GM12878 (cell line): ENCODE measurements around the gene ITPKA. TPM values are rescaled to one million over a fixed set of nuclear protein-coding genes. Genes with fewer than 3 reads are reported as not detected.

Experiments used
- ATAC-seq: fragments of 200-7000 bp; cut with Tn5 transposase; 3 replicates; pipeline ENCODE4 v1.9.1; 2020; ENCODE audit warnings: mild to moderate bottlenecking, moderate library complexity
- BruUV-seq: library from RNA; stranded (reverse); fragments of 400-500 nt; replicated peaks from 2 replicates; lab custom pipeline; 2021; lab: Mats Ljungman, UMichigan
- CTCF ChIA-PET: fragments of 300-600 bp; sonication (Branson Sonifier 250); formaldehyde crosslinking; extraction: SDS; loops from one replicate; lab custom pipeline; 2021; ENCODE audit warnings: inconsistent platforms; lab: Yijun Ruan, JAX
- POLR2A ChIA-PET: fragments of 350-600 bp; formaldehyde crosslinking; extraction: SDS; loops from one replicate; lab custom pipeline; 2021; ENCODE audit warnings: inconsistent platforms; lab: Charles Lee
- RAD21 ChIA-PET: fragments of 300-600 bp; sonication (Branson Sonifier 250); formaldehyde crosslinking; loops from one replicate; lab custom pipeline; 2023; ENCODE audit warnings: antibody characterized with exemption; ENCODE audit not compliant: unreplicated experiment; lab: Charles Lee
- SMC1A ChIA-PET: fragments of 300-600 bp; sonication (Branson Sonifier 250); formaldehyde crosslinking; loops from one replicate; lab custom pipeline; 2023; ENCODE audit not compliant: unreplicated experiment, uncharacterized antibody; lab: Charles Lee
- DNase-seq: peaks from one replicate; pipeline ENCODE4 v3.0.0-alpha.2; 2011; ENCODE audit warnings: low read depth, low spot score
- FAIRE-seq: peaks from 3 replicates; lab custom pipeline; 2011; peaks lifted over from hg19 to GRCh38; lab: Jason Lieb, UNC
- H2AFZ ChIP-seq: 2 replicates; pipeline ENCODE4 v1.6.0; 2011; ENCODE audit warnings: low read depth, low read length, control low read depth; ENCODE audit not compliant: control insufficient read depth
- H3K27ac ChIP-seq: 2 replicates; pipeline ENCODE4 v1.5.1; 2011; ENCODE audit warnings: control low read depth; ENCODE audit not compliant: control insufficient read depth, insufficient read depth
- H3K27me3 ChIP-seq, 2 experiments: replicated peaks in 1 of 2; 2 replicates each; pipeline versions ENCODE4 v1.6.0 to v1.6.1; 2011; ENCODE audit warnings: low read length in 1 of 2; ENCODE audit not compliant: control insufficient read depth in 2 of 2, insufficient read depth in 2 of 2
- H3K36me3 ChIP-seq, 2 experiments: 2 replicates each; pipeline ENCODE4 v1.5.1; 2011; ENCODE audit warnings: low read length in 1 of 2; ENCODE audit not compliant: control insufficient read depth in 2 of 2, insufficient read depth in 2 of 2
- H3K4me1 ChIP-seq: 2 replicates; pipeline ENCODE4 v1.6.1; 2011; ENCODE audit warnings: mild to moderate bottlenecking, low read length, moderate library complexity, mixed read lengths; ENCODE audit not compliant: control insufficient read depth, insufficient read depth
- H3K4me2 ChIP-seq: 2 replicates; pipeline ENCODE4 v1.6.0; 2011; ENCODE audit warnings: control low read depth; ENCODE audit not compliant: control insufficient read depth, insufficient read depth
- H3K4me3 ChIP-seq: fragments of 200-600 bp; sonication (generic); 2 replicates; pipeline ENCODE4 v1.5.1; 2016
- H3K79me2 ChIP-seq: 2 replicates; pipeline ENCODE4 v1.6.0; 2011; ENCODE audit warnings: low read length; ENCODE audit not compliant: control insufficient read depth, insufficient read depth
- H3K9ac ChIP-seq: 2 replicates; pipeline ENCODE4 v1.8.0; 2011; ENCODE audit warnings: low read length, control low read depth, mixed read lengths; ENCODE audit not compliant: control insufficient read depth, insufficient read depth
- H3K9me3 ChIP-seq: replicated peaks from 3 replicates; pipeline ENCODE4 v1.5.1; 2011; ENCODE audit warnings: mild to moderate bottlenecking, low read length; ENCODE audit not compliant: control insufficient read depth, insufficient read depth
- H4K20me1 ChIP-seq: 2 replicates; pipeline ENCODE4 v1.6.0; 2011; ENCODE audit not compliant: control insufficient read depth, insufficient read depth
- CBX5 ChIP-seq: sonication (generic); IDR thresholded peaks from 2 replicates; pipeline ENCODE4 v1.6.1; 2016; ENCODE audit warnings: low read depth, moderate library complexity, mild to moderate bottlenecking, inconsistent platforms
- CHD2 ChIP-seq: IDR thresholded peaks from 2 replicates; pipeline ENCODE4 v1.6.1; 2011; ENCODE audit warnings: low read depth, low read length, improper control_type of control experiment, borderline replicate concordance
- ETV6 ChIP-seq, 2 experiments: fragments of 450-650 bp in 1 of 2; IDR thresholded peaks in 1 of 2; conservative IDR thresholded peaks in 1 of 2; 2 replicates each; pipeline ENCODE4 v1.6.1; 2014; ENCODE audit warnings: antibody characterized with exemption in 1 of 2, borderline replicate concordance in 1 of 2, low read depth in 1 of 2, mild to moderate bottlenecking in 1 of 2, moderate library complexity in 1 of 2
- IKZF1 ChIP-seq: fragments of 450-650 bp; conservative IDR thresholded peaks from 2 replicates; pipeline ENCODE4 v1.6.1; 2017; ENCODE audit warnings: antibody characterized with exemption, mild to moderate bottlenecking
- NR2C2 ChIP-seq: IDR thresholded peaks from 2 replicates; pipeline ENCODE4 v1.6.1; 2011; ENCODE audit warnings: borderline replicate concordance, low read depth; ENCODE audit not compliant: control insufficient read depth, insufficient read length
- PAX8 ChIP-seq: fragments of 450-650 bp; IDR thresholded peaks from 2 replicates; pipeline ENCODE4 v1.6.1; 2017; ENCODE audit warnings: mild to moderate bottlenecking, moderate library complexity
- WRNIP1 ChIP-seq: IDR thresholded peaks from 2 replicates; pipeline ENCODE4 v1.6.1; 2011; ENCODE audit warnings: low read depth, low read length, improper control_type of control experiment, borderline replicate concordance
- WGBS: methylation state at CpG from one replicate; pipeline ENCODE4 v1.1.6; 2016; ENCODE audit warnings: low lambda C conversion rate; ENCODE audit not compliant: insufficient replicate concordance, insufficient coverage; ENCODE audit errors: missing lambda C conversion rate; 5-methylcytosine and 5-hydroxymethylcytosine counted together
- in situ Hi-C: fragments of 300-500 bp; cut with MboI; formaldehyde crosslinking; loops from 9 replicates; pipeline ENCODE4 v1.14.3; 2018; ENCODE audit warnings: mixed read lengths
- intact Hi-C: fragments of 100-400 bp; cut with micrococcal nuclease; formaldehyde crosslinking; loops from one replicate; pipeline ENCODE4 v1.14.2; 2022; ENCODE audit not compliant: unreplicated experiment
- polyA plus RNA-seq, 11 experiments: library from polyadenylated mRNA; depleted of rRNA in 4 of 11; unstranded in 6 of 11; stranded (reverse) in 5 of 11; fragments of >200 nt; fragmentation: Nextera tagmentation in 4 of 11; fragmentation: Illumina TruSeq in 1 of 11; extraction: Ambion mirVana in 4 of 11; extraction: Trizol in 1 of 11; gene quantifications; 1 replicate in 1 of 11; 2 replicates in 10 of 11; pipeline versions ENCODE4 v1.2.1 to v1.2.3, GENCODE V29; 2011 to 2016; ENCODE audit warnings: inconsistent platforms in 2 of 11, missing spikeins in 2 of 11, low read depth in 1 of 11
- total RNA-seq, 4 experiments: library from RNA; depleted of rRNA in 3 of 4; stranded (reverse); fragments of >200 nt in 3 of 4; fragmentation: Illumina TruSeq in 1 of 4; extraction: Trizol in 1 of 4; gene quantifications; 2 replicates each; pipeline versions ENCODE4 v1.2.1 to v1.2.3, GENCODE V29; 2013 to 2021
- TF ChIP-seq, protein P1 (sequence below), 3 experiments: IDR thresholded peaks in 2 of 3; conservative IDR thresholded peaks in 1 of 3; 2 replicates each; pipeline ENCODE4 v1.5.1; 2011; ENCODE audit warnings: low read depth in 3 of 3, low read length in 3 of 3, mild to moderate bottlenecking in 3 of 3, control low read depth in 2 of 3, moderate library complexity in 2 of 3, inconsistent platforms in 1 of 3, mixed read lengths in 1 of 3; ENCODE audit not compliant: control insufficient read depth in 2 of 3, insufficient read depth in 1 of 3; ENCODE audit errors: extremely low read depth in 1 of 3

The ITPKA gene
- total and polyA plus RNA-seq, 10 of the 15 experiments (the other 5 are each of a cell fraction or from before 2014, with no cell fraction given) = 0.04 to 1.5 (median 0.49) TPM; not detected in 1

DNA sequence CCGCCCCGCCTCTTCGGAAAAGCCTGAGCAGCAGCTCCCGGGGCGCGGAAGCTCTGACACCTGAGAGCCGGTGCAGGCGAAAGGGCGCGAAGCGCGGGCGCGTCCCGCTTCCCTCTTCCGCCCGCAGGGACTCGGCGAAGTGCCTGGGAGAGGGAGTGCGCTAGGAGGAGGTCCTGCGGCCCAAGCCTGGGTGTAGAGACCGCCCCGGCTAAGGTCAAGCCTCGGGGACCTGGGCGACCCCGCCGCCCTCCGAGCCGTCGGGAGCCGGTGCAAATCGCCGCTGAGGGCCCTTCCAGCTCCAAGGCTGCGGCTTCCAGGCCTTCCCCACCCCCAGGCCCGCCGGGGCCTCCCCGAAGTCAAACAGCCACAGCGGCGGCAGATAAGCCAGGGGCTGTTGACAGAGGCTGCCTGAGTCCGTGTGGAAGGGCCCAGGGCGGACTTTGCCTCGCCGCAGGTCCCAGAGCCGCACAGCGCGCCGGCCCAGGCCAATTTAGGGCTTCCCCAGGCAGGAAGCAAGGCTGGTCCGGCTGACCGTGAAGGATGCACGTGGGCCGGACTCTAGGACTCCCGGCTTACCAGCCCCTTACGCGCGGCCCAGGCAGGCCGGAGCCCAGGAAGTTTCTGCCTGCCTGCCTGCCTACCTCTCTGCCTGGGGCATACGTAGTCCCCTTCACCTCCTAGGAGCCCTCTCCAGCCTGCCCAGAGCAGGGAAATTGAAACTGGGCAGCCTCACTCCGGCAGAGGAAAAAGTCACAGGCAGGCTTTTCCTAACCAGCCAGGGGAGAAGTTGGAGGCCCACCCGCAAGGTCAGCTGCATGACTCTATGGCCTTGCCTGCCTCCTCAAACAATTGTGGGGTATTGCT is 2.3 kb downstream of the ITPKA start:
- Histone ChIP-seq H3K4me2 (peak overlapping the region; percentile 89), H3K79me2 (no peaks in the 10 kb centered on the region), H3K9ac (no peak overlapping the region), H3K27me3 (peaks cover 7 to 8% of the 10 kb centered on the region in 2 experiments; a peak in 3 of 4 replicates), H3K36me3 (no peaks in the 10 kb centered on the region), H3K9me3 (no peaks in the 10 kb centered on the region), H3K4me1 (peaks cover 18% of the 10 kb centered on the region), H3K4me3 (peak overlapping the region; percentile 73), H4K20me1 (no peaks in the 10 kb centered on the region; the same call in 1 of the 2 replicates), H2AFZ (no peak overlapping the region), H3K27ac (no peak overlapping the region)
- TF ChIP-seq, protein P1, sequence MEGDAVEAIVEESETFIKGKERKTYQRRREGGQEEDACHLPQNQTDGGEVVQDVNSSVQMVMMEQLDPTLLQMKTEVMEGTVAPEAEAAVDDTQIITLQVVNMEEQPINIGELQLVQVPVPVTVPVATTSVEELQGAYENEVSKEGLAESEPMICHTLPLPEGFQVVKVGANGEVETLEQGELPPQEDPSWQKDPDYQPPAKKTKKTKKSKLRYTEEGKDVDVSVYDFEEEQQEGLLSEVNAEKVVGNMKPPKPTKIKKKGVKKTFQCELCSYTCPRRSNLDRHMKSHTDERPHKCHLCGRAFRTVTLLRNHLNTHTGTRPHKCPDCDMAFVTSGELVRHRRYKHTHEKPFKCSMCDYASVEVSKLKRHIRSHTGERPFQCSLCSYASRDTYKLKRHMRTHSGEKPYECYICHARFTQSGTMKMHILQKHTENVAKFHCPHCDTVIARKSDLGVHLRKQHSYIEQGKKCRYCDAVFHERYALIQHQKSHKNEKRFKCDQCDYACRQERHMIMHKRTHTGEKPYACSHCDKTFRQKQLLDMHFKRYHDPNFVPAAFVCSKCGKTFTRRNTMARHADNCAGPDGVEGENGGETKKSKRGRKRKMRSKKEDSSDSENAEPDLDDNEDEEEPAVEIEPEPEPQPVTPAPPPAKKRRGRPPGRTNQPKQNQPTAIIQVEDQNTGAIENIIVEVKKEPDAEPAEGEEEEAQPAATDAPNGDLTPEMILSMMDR (IDR thresholded peaks at IDR 0.05 in 2 of 3, conservative IDR thresholded peaks at IDR 0.05 in 1 of 3; ENCODE audit: control insufficient read depth in 2 of 3, extremely low read depth in 1 of 3, insufficient read depth in 1 of 3, low read depth in 3 of 3, low read length in 3 of 3) = no peak
- no peak for TF ChIP-seq CBX5
- TF ChIP-seq PAX8 = no peak
- no peak for TF ChIP-seq ETV6 (conservative IDR thresholded peaks at IDR 0.05 in 1 of 2, IDR thresholded peaks at IDR 0.05 in 1 of 2; ENCODE audit: borderline replicate concordance in 1 of 2, low read depth in 1 of 2)
- no peak for TF ChIP-seq CHD2
- TF ChIP-seq WRNIP1 = no peak
- peak; percentile 38 for TF ChIP-seq IKZF1
- no peak for TF ChIP-seq NR2C2
- no peak for DNase-seq
- CTCF ChIA-PET = interaction anchor here (1.8 kb wide), 1 partner anchor 30 kb away, joined by 5 read pairs; no protein-coding TSS in a partner anchor
- SMC1A ChIA-PET = interaction anchor here (0.8 to 1.3 kb wide), 2 partner anchors 30 to 200 kb away, joined by 3 to 4 read pairs; no protein-coding TSS in a partner anchor
- RAD21 ChIA-PET = interaction anchor here (1.1 kb wide), 1 partner anchor 18 kb away, joined by 3 read pairs; the partner anchor contains the start of gene LTK
- POLR2A ChIA-PET = interaction anchor here (0.6 kb wide), 1 partner anchor 15 kb away, joined by 3 read pairs; no protein-coding TSS in a partner anchor
- FAIRE-seq = no peak
- ATAC-seq = no peak
- in situ Hi-C loops (no loop called here), intact Hi-C loops (no loop called here)
- no TSS peak for BruUV-seq
- WGBS = 61% methylated on average over 43 of the region's 59 CpGs
